Gastroesophageal sphincter (tissue), 4 donors: ENCODE measurements around the gene NEK11. TPM values are rescaled to one million over a fixed set of nuclear protein-coding genes. Genes with fewer than 3 reads are reported as not detected.

Experiments
- ATAC-seq: fragments of 150-250 bp; one replicate; pipeline ENCODE4 v1.9.1; 2016; ENCODE audit warnings: mild to moderate bottlenecking, moderate library complexity
- H3K27ac ChIP-seq, 4 donors: fragments of 200-600 bp; sonication (generic) in 3 of 4; 1 replicate in 3 of 4; 2 replicates in 1 of 4; pipeline ENCODE4 v1.5.1; 2016 to 2019
- H3K27me3 ChIP-seq: fragments of 200-600 bp; sonication (generic); one replicate; pipeline ENCODE4 v1.5.1; 2019
- H3K36me3 ChIP-seq, 2 donors: fragments of 200-600 bp; sonication (generic); one replicate each; pipeline ENCODE4 v1.5.1; 2019; ENCODE audit warnings: control low read depth in 1 of 2
- H3K4me1 ChIP-seq, 3 donors: fragments of 200-600 bp; sonication (generic); 1 replicate in 2 of 3; 2 replicates in 1 of 3; pipeline ENCODE4 v1.5.1; 2016 to 2019; ENCODE audit warnings: control low read depth in 2 of 3
- H3K4me3 ChIP-seq, 2 donors: fragments of 200-600 bp; sonication (generic); one replicate each; pipeline ENCODE4 v1.5.1; 2019; ENCODE audit warnings: mild to moderate bottlenecking in 1 of 2, moderate library complexity in 1 of 2
- H3K9me3 ChIP-seq, 3 donors: fragments of 200-600 bp; sonication (generic); one replicate each; pipeline ENCODE4 v1.5.1; 2017 to 2019; ENCODE audit warnings: control low read depth in 2 of 3
- EP300 ChIP-seq: sonication (generic); formaldehyde crosslinking; IDR thresholded peaks from one replicate; pipeline ENCODE4 v1.6.1; 2017; ENCODE audit warnings: antibody characterized with exemption, mild to moderate bottlenecking
- POLR2A ChIP-seq, 2 donors: fragments of 450-650 bp; IDR thresholded peaks; one replicate each; pipeline ENCODE4 v1.6.1; 2017; ENCODE audit warnings: antibody characterized with exemption in 2 of 2, mild to moderate bottlenecking in 2 of 2, moderate library complexity in 1 of 2
- POLR2AphosphoS5 ChIP-seq: sonication (generic); formaldehyde crosslinking; IDR thresholded peaks from one replicate; pipeline ENCODE4 v1.6.1; 2017; ENCODE audit warnings: antibody characterized with exemption
- WGBS, 2 donors: methylation state at CpG; one replicate each; pipeline ENCODE4 v1.1.5; 2018; ENCODE audit warnings: low coverage in 1 of 2; 5-methylcytosine and 5-hydroxymethylcytosine counted together
- total RNA-seq, 4 donors: library from RNA; depleted of rRNA; stranded (reverse); fragments of >200 nt; gene quantifications; one replicate each; pipeline ENCODE4 v1.1.0, GENCODE V29; 2016
- TF ChIP-seq, protein P1 (sequence below), 4 experiments: fragments of 200-600 bp in 2 of 4; fragments of 450-650 bp in 2 of 4; sonication (generic) in 1 of 4; IDR thresholded peaks; one replicate each; pipeline ENCODE4 v1.5.1; 2017 to 2019; ENCODE audit warnings: antibody characterized with exemption in 4 of 4, mild to moderate bottlenecking in 2 of 4, moderate library complexity in 2 of 4

NEK11 gene
- total RNA-seq, 4 donors from 2014 or later = 4.4 to 19.1 (median 6.0) TPM

DNA sequence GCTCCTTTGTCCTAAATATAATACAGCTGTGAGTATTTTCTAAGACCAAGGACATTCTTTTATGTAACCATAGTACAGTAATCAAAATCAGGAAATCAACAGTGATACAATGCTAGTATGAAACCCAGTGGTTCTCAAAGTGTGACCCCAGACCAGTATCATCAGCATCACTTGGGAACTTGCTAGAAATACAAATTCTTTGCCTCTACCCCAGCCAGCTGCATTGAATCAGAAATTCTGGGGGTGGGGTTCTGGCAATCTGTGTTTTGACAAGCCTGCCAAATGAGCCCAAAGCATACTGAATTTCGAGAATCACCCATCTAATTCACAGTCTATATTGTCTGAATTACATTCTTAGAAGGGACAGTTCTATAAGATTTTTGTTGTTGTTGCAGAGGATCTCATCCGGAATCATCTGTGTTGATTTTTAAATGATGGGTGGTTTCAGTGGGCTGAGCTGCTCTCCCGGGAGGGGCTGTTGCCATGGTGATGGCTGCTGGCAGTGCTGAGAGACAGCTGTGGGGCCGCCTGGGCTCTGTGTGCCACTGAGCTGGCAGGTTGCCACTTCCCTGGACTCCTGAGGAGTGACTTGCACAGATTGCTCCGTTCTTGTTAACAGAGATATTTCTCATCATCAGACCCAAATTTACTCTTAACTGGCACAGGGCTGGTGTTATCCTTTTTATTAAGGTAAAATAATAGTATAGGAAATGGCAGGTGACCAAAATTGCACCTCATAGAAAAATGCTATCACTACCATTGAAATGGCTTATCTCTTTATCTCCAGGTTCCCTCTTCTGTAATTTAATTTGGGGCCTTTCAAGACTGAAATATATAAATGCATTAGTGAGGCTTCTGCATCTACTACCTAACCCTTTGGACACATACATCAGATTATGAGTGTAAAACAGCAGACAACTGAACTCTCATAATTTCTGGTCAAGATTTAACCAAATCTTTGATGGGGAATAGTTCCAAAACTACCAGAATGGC is 56.5 kb downstream of the NEK11 start:
- H3K27me3 ChIP-seq = no peaks in the 10 kb centered on the region
- H3K4me1 ChIP-seq = peaks cover 0 to 7% (median 0%) of the 10 kb centered on the region in 3 donors
- no peaks in the 10 kb centered on the region for H3K9me3 ChIP-seq
- no peak overlapping the region for H3K4me3 ChIP-seq
- ATAC-seq = no peak
- TF ChIP-seq POLR2AphosphoS5 = no peak
- TF ChIP-seq POLR2A (IDR thresholded peaks at IDR 0.05) = no peak
- TF ChIP-seq, protein P1, sequence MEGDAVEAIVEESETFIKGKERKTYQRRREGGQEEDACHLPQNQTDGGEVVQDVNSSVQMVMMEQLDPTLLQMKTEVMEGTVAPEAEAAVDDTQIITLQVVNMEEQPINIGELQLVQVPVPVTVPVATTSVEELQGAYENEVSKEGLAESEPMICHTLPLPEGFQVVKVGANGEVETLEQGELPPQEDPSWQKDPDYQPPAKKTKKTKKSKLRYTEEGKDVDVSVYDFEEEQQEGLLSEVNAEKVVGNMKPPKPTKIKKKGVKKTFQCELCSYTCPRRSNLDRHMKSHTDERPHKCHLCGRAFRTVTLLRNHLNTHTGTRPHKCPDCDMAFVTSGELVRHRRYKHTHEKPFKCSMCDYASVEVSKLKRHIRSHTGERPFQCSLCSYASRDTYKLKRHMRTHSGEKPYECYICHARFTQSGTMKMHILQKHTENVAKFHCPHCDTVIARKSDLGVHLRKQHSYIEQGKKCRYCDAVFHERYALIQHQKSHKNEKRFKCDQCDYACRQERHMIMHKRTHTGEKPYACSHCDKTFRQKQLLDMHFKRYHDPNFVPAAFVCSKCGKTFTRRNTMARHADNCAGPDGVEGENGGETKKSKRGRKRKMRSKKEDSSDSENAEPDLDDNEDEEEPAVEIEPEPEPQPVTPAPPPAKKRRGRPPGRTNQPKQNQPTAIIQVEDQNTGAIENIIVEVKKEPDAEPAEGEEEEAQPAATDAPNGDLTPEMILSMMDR (IDR thresholded peaks at IDR 0.05) = no peak
- TF ChIP-seq EP300 = no peak
- H3K36me3 ChIP-seq = no peaks in the 10 kb centered on the region
- WGBS, 2 donors = 18 to 22% methylated on average over 2 to 4 of the region's 5 CpGs
- no peak overlapping the region for H3K27ac ChIP-seq

DNA sequence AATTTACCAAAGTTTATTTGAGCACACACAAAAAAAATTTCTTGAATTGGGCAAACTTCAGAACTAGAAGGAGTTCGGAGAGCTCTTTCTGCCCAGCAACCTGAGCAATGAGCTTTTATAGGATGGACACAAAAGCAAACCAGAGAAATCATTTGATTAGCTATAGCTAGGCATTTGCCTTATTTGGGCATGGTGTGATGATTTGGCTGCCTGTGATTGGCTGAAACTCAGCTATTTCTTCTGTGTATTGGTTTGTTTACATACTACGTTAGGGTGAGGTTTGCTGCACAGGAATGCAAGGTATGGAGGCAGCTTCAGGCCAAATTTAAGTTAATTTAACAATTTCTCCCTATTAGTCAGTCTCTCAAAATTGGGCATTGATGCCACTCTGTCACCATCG is 65.1 kb downstream of the NEK11 start:
- Histone ChIP-seq H3K27me3 (no peaks in the 10 kb centered on the region), H3K27ac (no peak overlapping the region), H3K36me3 (peaks cover 0 to 3% of the 10 kb centered on the region in 2 donors), H3K4me3 (no peak overlapping the region), H3K9me3 (no peaks in the 10 kb centered on the region), H3K4me1 (no peaks in the 10 kb centered on the region)
- no peak for ATAC-seq
- 84 to 97% methylated on average over 3 of the region's 3 CpGs for WGBS, 2 donors
- TF ChIP-seq POLR2AphosphoS5 (no peak), EP300 (no peak), POLR2A (IDR thresholded peaks at IDR 0.05) (no peak)
- TF ChIP-seq, protein P1 (IDR thresholded peaks at IDR 0.05) = no peak

DNA sequence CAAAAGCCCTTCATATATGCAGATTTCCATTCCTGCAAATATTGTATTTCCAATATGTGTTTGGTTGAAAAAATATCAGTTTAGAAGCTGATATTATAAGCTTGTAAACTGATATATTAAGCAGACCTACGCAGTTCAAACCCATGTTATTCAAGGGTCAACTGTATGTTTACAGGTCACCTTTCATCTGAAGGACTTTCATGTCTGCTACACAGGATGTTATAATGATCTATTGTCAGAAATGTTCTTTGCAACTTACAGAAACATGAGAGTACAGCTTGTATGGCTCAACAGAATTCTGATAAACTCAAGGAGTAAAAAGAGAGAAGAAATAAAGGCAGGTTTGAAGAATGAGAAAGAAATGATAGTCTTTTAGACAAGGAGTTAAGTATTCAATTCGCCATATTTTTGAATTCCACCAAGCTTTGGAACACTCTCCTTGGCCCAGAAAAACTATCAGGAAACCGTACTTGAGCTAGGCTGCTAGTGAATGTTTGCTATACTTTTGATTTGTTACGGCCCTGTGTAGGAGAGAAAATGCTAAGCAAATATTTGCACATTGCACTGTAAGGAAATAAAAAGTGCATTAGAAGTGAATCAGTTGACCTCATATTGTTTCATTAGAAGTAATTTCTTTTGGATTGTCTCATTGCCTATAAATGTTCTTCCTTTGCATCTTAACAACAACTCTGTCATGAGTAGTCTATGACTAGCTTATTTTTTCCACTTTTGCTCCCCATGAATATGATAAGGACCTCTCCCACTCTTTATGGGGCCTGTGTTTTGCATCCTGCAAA is 81.2 kb downstream of the NEK11 start:
- no peak overlapping the region for H3K4me3 ChIP-seq
- no peaks in the 10 kb centered on the region for H3K4me1 ChIP-seq
- TF ChIP-seq, protein P1 (IDR thresholded peaks at IDR 0.05) = no peak
- TF ChIP-seq POLR2A (IDR thresholded peaks at IDR 0.05) (no peak), EP300 (no peak)
- no peaks in the 10 kb centered on the region for H3K27me3 ChIP-seq
- no peak for ATAC-seq
- no peak overlapping the region for H3K27ac ChIP-seq
- WGBS, 2 donors = 77% methylated on average over 4 of the region's 4 CpGs
- H3K36me3 ChIP-seq = no peaks in the 10 kb centered on the region
- H3K9me3 ChIP-seq = no peaks in the 10 kb centered on the region

DNA sequence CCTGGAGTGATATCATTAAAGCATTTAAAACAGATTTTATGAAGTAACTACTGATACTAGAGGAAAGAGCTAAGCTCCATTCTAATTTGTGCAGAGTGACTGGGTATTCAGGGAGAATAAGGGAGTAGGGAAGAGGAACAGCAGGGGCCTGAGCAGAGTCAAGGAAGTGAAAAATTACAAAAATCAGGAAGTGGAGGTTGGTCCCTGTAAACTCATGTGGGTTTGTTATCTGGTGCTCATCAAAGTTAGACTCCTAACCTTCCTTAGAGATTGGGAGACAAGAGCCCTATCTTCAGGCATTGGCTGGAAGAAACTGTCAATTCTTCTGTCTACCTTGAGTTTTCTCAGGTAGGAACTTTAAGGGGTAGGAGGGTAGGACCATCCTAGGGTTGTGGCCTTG is 82.5 kb downstream of the NEK11 start:
- TF ChIP-seq EP300 (no peak), POLR2AphosphoS5 (no peak)
- H3K9me3 ChIP-seq = no peaks in the 10 kb centered on the region
- no peak overlapping the region for H3K27ac ChIP-seq

DNA sequence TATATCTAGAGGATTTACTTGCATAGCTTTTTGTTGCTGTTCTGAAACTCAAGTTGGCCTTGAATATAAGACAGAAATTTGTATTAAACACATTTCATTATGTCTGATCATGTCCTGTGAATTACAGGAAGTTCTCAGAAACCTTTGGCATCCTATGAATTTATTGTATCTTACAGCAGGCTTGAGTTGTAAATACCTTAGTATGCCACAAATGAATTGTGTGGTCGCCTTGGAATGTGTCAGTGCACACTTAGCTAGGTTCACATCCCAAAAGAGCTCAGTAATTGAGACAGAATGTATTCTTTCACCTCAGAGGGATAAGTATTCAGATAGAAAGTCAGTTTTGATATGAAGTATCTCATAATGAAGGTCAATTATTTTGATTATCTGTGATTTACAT is 83.4 kb downstream of the NEK11 start:
- H3K27ac ChIP-seq = no peak overlapping the region
- H3K36me3 ChIP-seq = no peaks in the 10 kb centered on the region
- H3K9me3 ChIP-seq = no peaks in the 10 kb centered on the region
- H3K4me3 ChIP-seq = no peak overlapping the region
- no peaks in the 10 kb centered on the region for H3K4me1 ChIP-seq
- 79% methylated on average over 1 of the region's 1 CpG; no CpG with 5 or more reads in 1 of the 2 donors for WGBS, 2 donors
- H3K27me3 ChIP-seq = no peaks in the 10 kb centered on the region
- ATAC-seq = no peak
- TF ChIP-seq POLR2AphosphoS5 = no peak
- TF ChIP-seq, protein P1 (IDR thresholded peaks at IDR 0.05) = no peak
- no peak for TF ChIP-seq EP300
- TF ChIP-seq POLR2A (IDR thresholded peaks at IDR 0.05) = no peak

More for the DNA sequence above, 82.5 kb downstream of the NEK11 start:
- H3K4me1 ChIP-seq = no peaks in the 10 kb centered on the region
- no peaks in the 10 kb centered on the region for H3K36me3 ChIP-seq
- ATAC-seq = no peak
- H3K4me3 ChIP-seq = no peak overlapping the region
- no peaks in the 10 kb centered on the region for H3K27me3 ChIP-seq
